ENCODE measurements around the gene PRR7.

The PRR7 gene

GRCh38 chr5:177450667-177451424 lies 4.2 kb downstream of the PRR7 start:
- no peak for DNase-seq (ENCODE audit: low read depth in 2 of 2)

GRCh38 chr5:177452688-177453638 lies 6.3 kb downstream of the PRR7 start:
- DNase-seq (ENCODE audit: low read depth in 2 of 2): no peak

GRCh38 chr5:177453852-177454396 lies 7.3 kb downstream of the PRR7 start:
- DNase-seq (ENCODE audit: low read depth in 2 of 2): no peak

- DNase-seq (ENCODE audit: low read depth in 2 of 2): peak; percentile 69 to 71
Measured at GRCh38 chr5:177454397-177455035, 7.9 kb downstream of the PRR7 start.

GRCh38 chr5:177455036-177455660 lies 8.5 kb downstream of the PRR7 start:
- no peak for DNase-seq (ENCODE audit: low read depth in 2 of 2)

- peak in 1 of 2 experiments; percentile 71 for DNase-seq (ENCODE audit: low read depth in 2 of 2)
Measured at GRCh38 chr5:177455661-177456590, 9.3 kb downstream of the PRR7 start.

- DNase-seq (ENCODE audit: low read depth in 2 of 2): no peak
Measured at GRCh38 chr5:177456591-177456964, 10.0 kb downstream of the PRR7 start.

- peak; percentile 85 to 86 for DNase-seq (ENCODE audit: low read depth in 2 of 2)
Measured at GRCh38 chr5:177456976-177457851, 10.6 kb downstream of the PRR7 start.

GRCh38 chr5:177457852-177458681 lies 11.5 kb downstream of the PRR7 start:
- no peak for DNase-seq (ENCODE audit: low read depth in 2 of 2)

GRCh38 chr5:177458912-177459350 lies 12.3 kb downstream of the PRR7 start:
- no peak for DNase-seq (ENCODE audit: low read depth in 2 of 2)

GRCh38 chr5:177459357-177459756 lies 12.7 kb downstream of the PRR7 start:
- DNase-seq (ENCODE audit: low read depth in 2 of 2): no peak

GRCh38 chr5:177459819-177460628 lies 13.4 kb downstream of the PRR7 start:
- DNase-seq (ENCODE audit: low read depth in 2 of 2): no peak

GRCh38 chr5:177462021-177462670 lies 15.5 kb downstream of the PRR7 start:
- no peak for DNase-seq (ENCODE audit: low read depth in 2 of 2)

- DNase-seq (ENCODE audit: low read depth in 2 of 2): no peak
Measured at GRCh38 chr5:177465044-177465443, 18.4 kb downstream of the PRR7 start.

- DNase-seq (ENCODE audit: low read depth in 2 of 2): no peak
Measured at GRCh38 chr5:177466861-177467260, 20.2 kb downstream of the PRR7 start.

GRCh38 chr5:177467436-177467835 lies 20.8 kb downstream of the PRR7 start:
- no peak for DNase-seq (ENCODE audit: low read depth in 2 of 2)

- DNase-seq (ENCODE audit: low read depth in 2 of 2): no peak
Measured at GRCh38 chr5:177468329-177468684, 21.7 kb downstream of the PRR7 start.
